Psoas muscle (tissue), 8 donors: Measurements from ENCODE around the gene KPNA4. TPM values are rescaled to one million over a fixed set of nuclear protein-coding genes. Genes with fewer than 3 reads are reported as not detected.
"Not testable (repeated sequence)": the region's sequence is repeated elsewhere in the genome, so short reads cannot be mapped to it uniquely, and the experiment has no call there.

Source experiments
- ATAC-seq, 4 donors: fragments of 200-7000 bp; cut with Tn5 transposase; one replicate each; pipeline ENCODE4 v1.9.1; 2020; ENCODE audit warnings: moderate library complexity in 3 of 4, mild to moderate bottlenecking in 2 of 4
- DNase-seq, 2 donors: peaks; one replicate each; pipeline ENCODE4 v3.0.0-alpha.2; 2020
- H3K27ac ChIP-seq: fragments of 200-600 bp; one replicate; pipeline ENCODE4 v1.8.0; 2022
- H3K27me3 ChIP-seq, 3 donors: fragments of 200-600 bp in 1 of 3; one replicate each; pipeline versions ENCODE4 v1.6.1 to v1.8.0; 2013 to 2022; ENCODE audit warnings: low read length in 2 of 3, mild to moderate bottlenecking in 2 of 3, moderate library complexity in 1 of 3; ENCODE audit not compliant: insufficient read depth in 3 of 3
- H3K36me3 ChIP-seq, 2 donors: fragments of 200-600 bp in 1 of 2; one replicate each; pipeline versions ENCODE4 v1.6.1 to v1.8.0; 2013 to 2022; ENCODE audit warnings: low read depth in 1 of 2, mild to moderate bottlenecking in 1 of 2, moderate library complexity in 1 of 2; ENCODE audit not compliant: insufficient read depth in 1 of 2
- H3K4me1 ChIP-seq: fragments of 200-600 bp; one replicate; pipeline ENCODE4 v1.8.0; 2022
- H3K4me3 ChIP-seq: fragments of 200-600 bp; one replicate; pipeline ENCODE4 v1.8.0; 2022; ENCODE audit warnings: mild to moderate bottlenecking
- H3K9me3 ChIP-seq: fragments of 200-600 bp; one replicate; pipeline ENCODE4 v1.8.0; 2022
- CTCF ChIP-seq: fragments of 200-600 bp; IDR thresholded peaks from one replicate; pipeline ENCODE4 v1.8.0; 2022; ENCODE audit warnings: antibody characterized with exemption
- WGBS, 3 donors: extraction: QIAGEN DNeasy Blood & Tissue Kit; methylation state at CpG; one replicate each; pipeline versions ENCODE4 v1.1.6 to v1.1.7; 2013; 5-methylcytosine and 5-hydroxymethylcytosine counted together
- intact Hi-C, 2 donors: fragments of 100-400 bp; cut with DNase I; formaldehyde crosslinking; loops; one replicate each; pipeline versions ENCODE4 v1.11.0 to v1.14.2; 2022
- polyA plus RNA-seq, 3 donors: library from polyadenylated mRNA; stranded (reverse); fragments of 200-250 nt; gene quantifications; one replicate each; pipeline ENCODE4 v1.2.3, GENCODE V29; 2013
- total RNA-seq, 4 donors: library from RNA; stranded (reverse); fragmentation: NEBNext Ultra II Directional in 2 of 4; extraction: Animal tissue kit (Norgen Biotek cat#: 25700) in 2 of 4; gene quantifications; one replicate each; pipeline versions ENCODE4 v1.2.1 to v1.2.4, GENCODE V29; 2021 to 2023
- donor health status: healthy with polysubstance abuse.
- donor health status: DM: no; HTN: no; CAD: no; lungs with moderate emphysema.
- donor health status: Bipolar disorder and iron deficiency.
- donor health status: healthy.
- donor health status: DM: yes; HTN: yes; CAD: no.
- donor health status: DM: no; HTN: no; CAD: no.
- donor health status: DM: no; HTN: no; CAD: no.
- donor health status: DM: yes; HTN: yes; CAD: no.

KPNA4 gene
- total and polyA plus RNA-seq, 7 donors, result 48.5 to 236 (median 197) TPM

DNA sequence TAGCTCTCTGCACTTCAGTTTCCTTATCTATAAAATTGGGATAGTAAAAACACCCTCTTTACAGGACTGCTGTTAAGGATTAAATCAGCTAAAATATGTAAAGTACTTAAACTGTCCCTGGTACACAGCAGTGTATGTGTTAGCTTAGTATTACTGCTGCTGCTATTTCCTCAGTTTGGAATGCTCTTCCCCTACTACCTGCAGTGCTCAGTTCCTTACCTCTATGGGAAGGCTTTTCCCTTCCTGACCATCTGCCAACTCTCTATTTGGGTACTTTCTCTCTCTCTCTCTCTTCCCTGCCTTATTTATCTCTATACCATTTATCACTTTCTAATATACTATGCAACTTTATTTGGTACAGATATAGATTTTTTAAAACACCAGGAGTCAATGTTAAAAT, 26.5 kb downstream of the KPNA4 start:
- Histone ChIP-seq H3K36me3 (peaks cover 0 to 22% of the 10 kb centered on the region in 2 donors), H3K4me1 (peaks cover 58% of the 10 kb centered on the region), H3K4me3 (no peak overlapping the region), H3K27ac (no peak overlapping the region), H3K27me3 (no peaks in the 10 kb centered on the region), H3K9me3 (no peaks in the 10 kb centered on the region)
- ATAC-seq (peak in 1 of 4 donors; percentile 22), DNase-seq (no peak)
- intact Hi-C loops, result no loop called here
- TF ChIP-seq CTCF, result no peak

DNA sequence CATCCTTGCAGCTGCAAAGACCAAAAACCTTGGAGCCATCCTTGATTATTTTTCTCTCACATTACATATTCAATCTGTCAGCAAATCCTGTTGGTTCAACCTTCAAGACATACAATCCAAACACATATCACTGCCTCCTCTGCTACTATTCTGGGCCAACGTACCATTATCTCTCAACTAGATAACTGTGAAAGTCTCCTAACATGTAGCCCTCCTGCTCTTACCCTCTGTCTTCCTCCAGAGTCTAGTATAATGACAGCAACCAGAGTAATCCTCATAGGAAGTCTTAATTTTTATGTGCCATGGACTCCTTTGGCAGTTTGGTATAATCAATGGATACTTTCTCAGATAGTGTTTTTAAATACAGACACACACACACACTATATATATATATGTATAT, 27.6 kb downstream of the KPNA4 start:
- intact Hi-C loops, result no loop called here
- H3K27ac ChIP-seq, result no peak overlapping the region
- H3K4me3 ChIP-seq, result no peak overlapping the region
- ATAC-seq (peak in 1 of 4 donors; percentile 23), DNase-seq (no peak)
- peaks cover 0 to 28% of the 10 kb centered on the region in 2 donors for H3K36me3 ChIP-seq
- no peaks in the 10 kb centered on the region for H3K27me3 ChIP-seq
- no peaks in the 10 kb centered on the region for H3K9me3 ChIP-seq
- peaks cover 57% of the 10 kb centered on the region for H3K4me1 ChIP-seq
- 28 to 50% (median 50%) methylated on average over 1 of the region's 1 CpG for WGBS, 3 donors
- TF ChIP-seq CTCF, result no peak

DNA sequence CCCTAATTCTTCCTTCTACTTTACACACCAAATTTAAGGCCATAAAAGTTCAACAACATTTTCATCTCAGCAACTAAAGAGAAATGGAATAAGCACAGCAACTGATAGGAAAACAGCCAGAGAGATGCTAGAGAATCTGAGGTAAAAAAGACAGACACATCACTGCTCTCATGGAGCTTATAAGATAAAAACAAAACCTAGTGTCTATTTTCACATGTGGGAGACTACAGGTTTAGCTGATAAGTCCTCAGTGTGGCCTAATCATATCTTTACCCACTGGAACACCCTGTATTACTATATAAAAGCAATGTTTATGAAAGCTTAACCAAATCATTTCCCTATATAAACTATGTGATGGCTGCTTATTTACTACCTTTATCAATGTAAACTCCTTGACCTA, 33.0 kb downstream of the KPNA4 start:
- ATAC-seq (no peak), DNase-seq (no peak)
- Histone ChIP-seq H3K4me1 (peaks cover 13% of the 10 kb centered on the region), H3K9me3 (no peaks in the 10 kb centered on the region), H3K27ac (no peak overlapping the region), H3K36me3 (peaks cover 3 to 75% of the 10 kb centered on the region in 2 donors), H3K27me3 (no peaks in the 10 kb centered on the region), H3K4me3 (no peak overlapping the region)
- TF ChIP-seq CTCF, result no peak
- intact Hi-C loops, result no loop called here

GRCh38 chr3:160531311-160531710, 34.1 kb downstream of the KPNA4 start:
- Histone ChIP-seq H3K4me3 (no peak overlapping the region), H3K4me1 (peaks cover 8% of the 10 kb centered on the region), H3K9me3 (no peaks in the 10 kb centered on the region), H3K27me3 (no peaks in the 10 kb centered on the region), H3K27ac (no peak overlapping the region), H3K36me3 (peaks cover 5 to 86% of the 10 kb centered on the region in 2 donors)
- ATAC-seq (no peak), DNase-seq (no peak)
- no peak for TF ChIP-seq CTCF
- intact Hi-C loops, result no loop called here
- WGBS, 3 donors, result 72 to 80% (median 80%) methylated on average over 1 of the region's 1 CpG

DNA sequence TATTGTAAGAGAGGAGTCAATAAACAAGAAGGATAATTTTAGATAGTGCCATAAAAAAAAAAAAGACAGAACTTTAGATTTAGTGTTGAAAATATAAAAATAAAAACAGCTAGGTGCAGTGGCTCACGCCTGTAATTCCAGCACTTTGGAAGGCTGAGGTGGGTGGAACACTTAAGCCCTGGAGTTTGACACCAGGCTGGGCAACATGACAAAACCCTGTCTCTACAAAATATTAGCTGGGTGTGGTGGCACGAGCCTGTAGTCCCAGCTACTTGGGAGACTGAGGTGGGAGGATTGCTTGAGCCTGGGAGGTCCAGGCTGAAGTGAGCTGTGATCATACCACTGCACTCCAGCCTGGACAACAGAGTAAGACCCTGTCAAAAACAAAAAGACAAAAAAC, 49.0 kb downstream of the KPNA4 start:
- H3K27ac ChIP-seq, H3K27me3 ChIP-seq, intact Hi-C loops, H3K9me3 ChIP-seq, H3K4me1 ChIP-seq, DNase-seq, H3K4me3 ChIP-seq: not testable (repeated sequence)
- peak in 2 of 4 donors; percentile 45 to 77 for ATAC-seq
- 22 to 52% (median 38%) methylated on average over 2 of the region's 2 CpGs for WGBS, 3 donors
- peaks cover 6 to 95% of the 10 kb centered on the region in 2 donors for H3K36me3 ChIP-seq
